IMR-90 (cell line): ENCODE results near the gene SFTPB. TPM values are rescaled to one million over a fixed set of nuclear protein-coding genes. Genes with fewer than 3 reads are reported as not detected.
A peak's percentile ranks its signal among the peaks of the same experiment; 100 is the strongest.

Experiments used
- ATAC-seq: fragments of 200-7000 bp; cut with Tn5 transposase; 2 replicates; pipeline ENCODE4 v1.9.1; 2020; ENCODE audit warnings: low read depth, mild to moderate bottlenecking, moderate library complexity
- BruUV-seq: library from RNA; stranded (reverse); fragments of 400-500 nt; replicated peaks from 2 replicates; lab custom pipeline; 2021; lab: Mats Ljungman, UMichigan
- CTCF ChIA-PET: fragments of 300-600 bp; formaldehyde crosslinking; extraction: SDS; loops from one replicate; lab custom pipeline; 2021; ENCODE audit warnings: antibody characterized with exemption; lab: Yijun Ruan, JAX
- POLR2A ChIA-PET: fragments of 300-600 bp; sonication (Branson Sonifier 250); formaldehyde crosslinking; loops from one replicate; lab custom pipeline; 2022; ENCODE audit warnings: antibody characterized with exemption; ENCODE audit not compliant: unreplicated experiment; lab: Charles Lee
- DNase-seq: peaks from one replicate; pipeline ENCODE4 v3.0.0; 2013
- H2AFZ ChIP-seq: replicated peaks from 2 replicates; pipeline ENCODE3; 2013; ENCODE audit warnings: low read length, mild to moderate bottlenecking; ENCODE audit not compliant: poor library complexity
- H2AK5ac ChIP-seq: 2 replicates; pipeline ENCODE4 v1.6.1; 2013; ENCODE audit warnings: low read depth, low read length, inconsistent platforms
- H2AK9ac ChIP-seq: replicated peaks from 2 replicates; pipeline ENCODE3; 2013; ENCODE audit warnings: mild to moderate bottlenecking, low read depth, low read length, moderate library complexity; ENCODE audit not compliant: poor library complexity
- H2BK120ac ChIP-seq: 2 replicates; pipeline ENCODE4 v1.6.1; 2013; ENCODE audit warnings: low read depth, low read length, inconsistent platforms
- H2BK15ac ChIP-seq: 3 replicates; pipeline ENCODE4 v1.6.1; 2013; ENCODE audit warnings: low read depth, low read length, inconsistent platforms
- H2BK20ac ChIP-seq: 2 replicates; pipeline ENCODE4 v1.6.1; 2013; ENCODE audit warnings: low read depth, mild to moderate bottlenecking, inconsistent platforms, low read length, moderate library complexity
- H2BK5ac ChIP-seq: 2 replicates; pipeline ENCODE4 v1.6.1; 2013; ENCODE audit warnings: mild to moderate bottlenecking, low read depth, low read length, inconsistent platforms; ENCODE audit not compliant: poor library complexity, severe bottlenecking
- H3K14ac ChIP-seq: replicated peaks from 2 replicates; pipeline ENCODE4 v1.6.1; 2013; ENCODE audit warnings: low read depth, low read length, inconsistent platforms
- H3K18ac ChIP-seq: 2 replicates; pipeline ENCODE4 v1.6.1; 2013; ENCODE audit warnings: low read depth, low read length, control low read depth
- H3K23ac ChIP-seq: 2 replicates; pipeline ENCODE4 v1.6.1; 2013; ENCODE audit warnings: low read depth, low read length, inconsistent platforms
- H3K27ac ChIP-seq: 2 replicates; pipeline ENCODE4 v1.5.1; 2013; ENCODE audit warnings: mild to moderate bottlenecking, control low read depth, low read length; ENCODE audit not compliant: insufficient read depth
- H3K27me3 ChIP-seq: 2 replicates; pipeline ENCODE4 v1.6.1; 2013; ENCODE audit warnings: low read length; ENCODE audit not compliant: control insufficient read depth, insufficient read depth
- H3K36me3 ChIP-seq: 2 replicates; pipeline ENCODE4 v1.6.1; 2013; ENCODE audit warnings: low read length, mixed read lengths; ENCODE audit not compliant: control insufficient read depth, insufficient read depth
- H3K4ac ChIP-seq: 2 replicates; pipeline ENCODE4 v1.6.1; 2013; ENCODE audit warnings: low read depth, low read length, inconsistent platforms
- H3K4me1 ChIP-seq: 2 replicates; pipeline ENCODE4 v1.6.1; 2013; ENCODE audit warnings: low read length, mixed read lengths; ENCODE audit not compliant: control insufficient read depth, insufficient read depth
- H3K4me2 ChIP-seq: 2 replicates; pipeline ENCODE4 v1.6.1; 2013; ENCODE audit warnings: low read depth, mild to moderate bottlenecking, control low read depth, low read length, moderate library complexity
- H3K4me3 ChIP-seq: 2 replicates; pipeline ENCODE4 v1.5.1; 2013; ENCODE audit warnings: low read depth, mild to moderate bottlenecking, control low read depth, low read length, moderate library complexity; ENCODE audit not compliant: insufficient read depth
- H3K56ac ChIP-seq: 2 replicates; pipeline ENCODE4 v1.6.1; 2013; ENCODE audit warnings: low read length, inconsistent platforms; ENCODE audit not compliant: insufficient read depth; ENCODE audit errors: extremely low read depth
- H3K79me1 ChIP-seq, 2 experiments: 2 replicates each; pipeline ENCODE4 v1.6.1; 2013; ENCODE audit warnings: low read length in 2 of 2, inconsistent platforms in 1 of 2, low read depth in 1 of 2
- H3K9ac ChIP-seq: 2 replicates; pipeline ENCODE4 v1.6.1; 2013; ENCODE audit warnings: low read depth, low read length, control low read depth
- H3K9me1 ChIP-seq: 2 replicates; pipeline ENCODE4 v1.6.1; 2013; ENCODE audit warnings: low read length, inconsistent platforms; ENCODE audit not compliant: insufficient read depth
- H3K9me3 ChIP-seq: 2 replicates; pipeline ENCODE4 v1.6.1; 2013; ENCODE audit warnings: low read length; ENCODE audit not compliant: control insufficient read depth, insufficient read depth
- H4K20me1 ChIP-seq: 2 replicates; pipeline ENCODE4 v1.6.1; 2013; ENCODE audit warnings: low read length, inconsistent platforms; ENCODE audit not compliant: insufficient read depth
- H4K5ac ChIP-seq: 2 replicates; pipeline ENCODE4 v1.6.1; 2013; ENCODE audit warnings: mild to moderate bottlenecking, low read depth, low read length, control low read depth
- H4K8ac ChIP-seq, 2 experiments: 2 replicates each; pipeline ENCODE4 v1.6.1; 2013; ENCODE audit warnings: low read depth in 2 of 2, low read length in 2 of 2, control low read depth in 1 of 2, inconsistent platforms in 1 of 2
- H4K91ac ChIP-seq: 2 replicates; pipeline ENCODE4 v1.6.1; 2013; ENCODE audit warnings: low read depth, low read length, inconsistent platforms; ENCODE audit not compliant: insufficient read depth
- BHLHE40 ChIP-seq: fragments of 150-350 bp; IDR thresholded peaks from 2 replicates; pipeline ENCODE4 v1.6.1; 2016; ENCODE audit warnings: mild to moderate bottlenecking, low read depth, low read length
- CEBPB ChIP-seq: IDR thresholded peaks from 2 replicates; pipeline ENCODE4 v1.6.1; 2012; ENCODE audit warnings: low read depth, low read length, improper control_type of control experiment
- CTCF ChIP-seq: conservative IDR thresholded peaks from 2 replicates; pipeline ENCODE4 v1.5.1; 2012; ENCODE audit warnings: mild to moderate bottlenecking, low read depth, low read length, improper control_type of control experiment
- ELK1 ChIP-seq: fragments of 150-350 bp; IDR thresholded peaks from 2 replicates; pipeline ENCODE4 v1.6.1; 2016; ENCODE audit warnings: low read depth, mild to moderate bottlenecking, low read length, moderate library complexity, borderline replicate concordance
- FOS ChIP-seq: fragments of 150-350 bp; IDR thresholded peaks from 2 replicates; pipeline ENCODE4 v1.6.1; 2016; ENCODE audit warnings: low read depth, low read length
- MAFK ChIP-seq: IDR thresholded peaks from 2 replicates; pipeline ENCODE4 v1.6.1; 2012; ENCODE audit warnings: low read depth, low read length, improper control_type of control experiment
- MAZ ChIP-seq: IDR thresholded peaks from 2 replicates; pipeline ENCODE4 v1.6.1; 2012; ENCODE audit warnings: low read depth, mild to moderate bottlenecking, low read length, improper control_type of control experiment, moderate library complexity, borderline replicate concordance
- MXI1 ChIP-seq: IDR thresholded peaks from 2 replicates; pipeline ENCODE4 v1.6.1; 2012; ENCODE audit warnings: low read depth, mild to moderate bottlenecking, low read length, moderate library complexity, borderline replicate concordance
- POLR2A ChIP-seq: IDR thresholded peaks from 2 replicates; pipeline ENCODE4 v1.6.1; 2012; ENCODE audit warnings: mild to moderate bottlenecking, low read depth, low read length
- RAD21 ChIP-seq: IDR thresholded peaks from 2 replicates; pipeline ENCODE4 v1.6.1; 2012; ENCODE audit warnings: low read length, improper control_type of control experiment
- RCOR1 ChIP-seq: IDR thresholded peaks from 2 replicates; pipeline ENCODE4 v1.6.1; 2012; ENCODE audit warnings: mild to moderate bottlenecking, low read length, improper control_type of control experiment; ENCODE audit not compliant: insufficient replicate concordance
- SMC3 ChIP-seq: fragments of 150-350 bp; IDR thresholded peaks from 2 replicates; pipeline ENCODE4 v1.6.1; 2016; ENCODE audit warnings: low read depth, mild to moderate bottlenecking, antibody characterized with exemption, low read length, moderate library complexity
- USF2 ChIP-seq: fragments of 150-350 bp; IDR thresholded peaks from 2 replicates; pipeline ENCODE4 v1.6.1; 2017; ENCODE audit warnings: mild to moderate bottlenecking, antibody characterized with exemption, low read length, low read depth
- WGBS, 2 experiments: methylation state at CpG; one replicate each; pipeline versions ENCODE4 v1.1.5 to v1.1.7; 2013; ENCODE audit warnings: missing lambda C conversion rate in 2 of 2; ENCODE audit not compliant: insufficient read length in 1 of 2; ENCODE audit errors: extremely low coverage in 2 of 2; 5-methylcytosine and 5-hydroxymethylcytosine counted together
- dilution Hi-C: fragments of 300-500 bp; cut with HindIII; formaldehyde crosslinking; loops from one replicate; pipeline ENCODE4 v1.14.3; 2018; ENCODE audit warnings: low sequenced_read_pairs; ENCODE audit not compliant: unreplicated experiment
- in situ Hi-C: fragments of 300-500 bp; cut with MboI; formaldehyde crosslinking; loops from 3 replicates; pipeline ENCODE4 v1.14.3; 2019; ENCODE audit warnings: low sequenced_read_pairs, inconsistent platforms, mixed read lengths
- intact Hi-C: fragments of 100-400 bp; cut with micrococcal nuclease; formaldehyde crosslinking; loops from 2 replicates; pipeline ENCODE4 v1.10.0; 2022
- polyA plus RNA-seq, 3 experiments: library from polyadenylated mRNA; depleted of rRNA; stranded (reverse); fragments of >200 nt; gene quantifications; 2 replicates each; pipeline ENCODE4 v1.2.3, GENCODE V29; 2012; ENCODE audit warnings: low replicate concordance in 1 of 3
- total RNA-seq: library from RNA; depleted of rRNA; stranded (reverse); fragments of >200 nt; gene quantifications from 2 replicates; pipeline ENCODE4 v1.2.3, GENCODE V29; 2012

Gene SFTPB
- total and polyA plus RNA-seq, 2 of the 4 experiments (the other 2 are of a cell fraction), result not detected

- Histone ChIP-seq H3K4me3 (no peak overlapping the region), H3K4me1 (peaks cover 5% of the 10 kb centered on the region), H3K9me3 (no peaks in the 10 kb centered on the region), H2AFZ (no peak overlapping the region), H3K4ac (no peak overlapping the region), H3K18ac (no peak overlapping the region), H3K79me1 (no peaks in the 10 kb centered on the region), H2BK5ac (no peak overlapping the region), H3K9me1 (no peaks in the 10 kb centered on the region), H4K91ac (peak overlapping the region; percentile 21; the same call in 1 of the 2 replicates), H4K5ac (no peak overlapping the region), H3K14ac (0 out of 2 replicates have a peak overlapping the region, but pooled peaks have one; percentile 6), H2BK120ac (peak overlapping the region; percentile 57; the same call in 1 of the 2 replicates), H2AK5ac (no peak overlapping the region; the same call in 1 of the 2 replicates), H3K56ac (no peak overlapping the region), H2BK20ac (no peak overlapping the region), H4K20me1 (peaks cover 2% of the 10 kb centered on the region; the same call in 1 of the 2 replicates), H3K4me2 (no peak overlapping the region), H2BK15ac (peak overlapping the region; percentile 78; the same call in 2 of the 3 replicates), H4K8ac (no peak overlapping the region), H2AK9ac (no peak overlapping the region), H3K23ac (no peak overlapping the region), H3K27me3 (peaks cover 6% of the 10 kb centered on the region; the same call in 1 of the 2 replicates), H3K9ac (no peak overlapping the region), H3K36me3 (no peaks in the 10 kb centered on the region), H3K27ac (no peak overlapping the region)
- ChIA-PET POLR2A (no interaction called here), CTCF (no interaction called here)
- intact Hi-C loops, result no loop called here
- BruUV-seq, result no TSS peak
- dilution Hi-C loops, result no loop called here
- in situ Hi-C loops, result no loop called here
- no CpG with 5 or more reads among the region's 1 CpG for WGBS, 2 experiments
- DNase-seq (no peak), ATAC-seq (no peak)
- TF ChIP-seq CEBPB, result no peak
- TF ChIP-seq RAD21, result no peak
- TF ChIP-seq ELK1, result no peak
- no peak for TF ChIP-seq MAZ
- no peak for TF ChIP-seq MXI1
- TF ChIP-seq USF2, result no peak
- TF ChIP-seq POLR2A, result no peak
- no peak for TF ChIP-seq MAFK
- TF ChIP-seq RCOR1, result no peak
- no peak for TF ChIP-seq FOS
- no peak for TF ChIP-seq SMC3
- TF ChIP-seq CTCF, result no peak
- TF ChIP-seq BHLHE40, result no peak
These were observed 31.3 kb upstream of the SFTPB start for GRCh38 chr2:85699325-85699724.
